K562 (cell line): ENCODE data around the gene SLX9. TPM values are rescaled to one million over a fixed set of nuclear protein-coding genes. Genes with fewer than 3 reads are reported as not detected.
A peak's percentile ranks its signal among the peaks of the same experiment; 100 is the strongest.

Experiments used
- ATF3 ChIP-seq, 2 experiments: fragments of 450-650 bp in 1 of 2; sonication (generic) in 1 of 2; formaldehyde crosslinking in 1 of 2; IDR thresholded peaks in 1 of 2; conservative IDR thresholded peaks in 1 of 2; 2 replicates each; pipeline versions ENCODE4 v1.6.1 to v1.8.1; 2016 to 2023; ENCODE audit warnings: mild to moderate bottlenecking in 2 of 2, moderate library complexity in 2 of 2, inconsistent platforms in 1 of 2, missing genetic modification reagents in 1 of 2
- BHLHE40 ChIP-seq: IDR thresholded peaks from 2 replicates; pipeline ENCODE4 v1.6.1; 2011; ENCODE audit warnings: low read length, improper control_type of control experiment
- CHD4 ChIP-seq: fragments of 200-600 bp; sonication (generic); IDR thresholded peaks from 3 replicates; pipeline ENCODE4 v1.6.1; 2012; ENCODE audit warnings: low read depth, mild to moderate bottlenecking, mixed read lengths, low read length, inconsistent platforms; ENCODE audit not compliant: insufficient read depth, insufficient replicate concordance, poor library complexity, severe bottlenecking
- GTF2A2 ChIP-seq: IDR thresholded peaks from 2 replicates; pipeline ENCODE4 v1.6.1; 2016; ENCODE audit warnings: mild to moderate bottlenecking, missing genetic modification characterization, missing compliant biosample characterization
- HMGXB4 ChIP-seq: sonication (generic); formaldehyde crosslinking; IDR thresholded peaks from 2 replicates; pipeline ENCODE4 v1.8.1; 2023; ENCODE audit warnings: mild to moderate bottlenecking, missing genetic modification reagents
- IRF2 ChIP-seq: sonication (generic); formaldehyde crosslinking; IDR thresholded peaks from 2 replicates; pipeline ENCODE4 v1.8.1; 2022; ENCODE audit warnings: mild to moderate bottlenecking, missing genetic modification reagents
- MNT ChIP-seq, 2 experiments: fragments of 450-650 bp; conservative IDR thresholded peaks; 2 replicates each; pipeline ENCODE4 v1.6.1; 2017; ENCODE audit warnings: mild to moderate bottlenecking in 2 of 2, moderate library complexity in 2 of 2
- MXI1 ChIP-seq: IDR thresholded peaks from 2 replicates; pipeline ENCODE4 v1.6.1; 2011; ENCODE audit warnings: low read depth, mild to moderate bottlenecking, improper control_type of control experiment, low read length
- NFE2L1 ChIP-seq: fragments of 450-650 bp; IDR thresholded peaks from 2 replicates; pipeline ENCODE4 v1.6.1; 2016; ENCODE audit warnings: missing genetic modification characterization, low read depth, mild to moderate bottlenecking, missing compliant biosample characterization, moderate library complexity, borderline replicate concordance
- PKNOX1 ChIP-seq: fragments of 450-650 bp; IDR thresholded peaks from 2 replicates; pipeline ENCODE4 v1.6.1; 2016
- RAD51 ChIP-seq: fragments of 450-650 bp; IDR thresholded peaks from 2 replicates; pipeline ENCODE4 v1.7.1; 2016; ENCODE audit warnings: low read depth, mild to moderate bottlenecking, borderline replicate concordance
- SIN3A ChIP-seq, 2 experiments: fragments of 150-350 bp in 1 of 2; IDR thresholded peaks; 2 replicates each; pipeline ENCODE4 v1.6.1; 2011 to 2016; ENCODE audit warnings: borderline replicate concordance in 2 of 2, low read depth in 2 of 2, low read length in 2 of 2, mild to moderate bottlenecking in 2 of 2, moderate library complexity in 2 of 2; ENCODE audit not compliant: control insufficient read depth in 1 of 2
- USF1 ChIP-seq: sonication (generic); formaldehyde crosslinking; IDR thresholded peaks from 2 replicates; pipeline ENCODE4 v1.9.0; 2022; ENCODE audit warnings: mild to moderate bottlenecking, missing genetic modification reagents
- USF2 ChIP-seq: sonication (generic); formaldehyde crosslinking; IDR thresholded peaks from 2 replicates; pipeline ENCODE4 v1.5.0; 2020; ENCODE audit warnings: missing genetic modification reagents
- ZBTB33 ChIP-seq: sonication (generic); formaldehyde crosslinking; IDR thresholded peaks from 2 replicates; pipeline ENCODE4 v1.8.1; 2023; ENCODE audit warnings: mild to moderate bottlenecking, missing genetic modification reagents
- polyA plus RNA-seq, 8 experiments: library from polyadenylated mRNA; depleted of rRNA in 4 of 8; stranded (reverse) in 5 of 8; unstranded in 3 of 8; fragments of >200 nt; fragmentation: Nextera tagmentation in 2 of 8; fragmentation: Illumina TruSeq in 1 of 8; extraction: Ambion mirVana in 2 of 8; extraction: Trizol in 1 of 8; gene quantifications; 2 replicates each; pipeline versions ENCODE4 v1.2.1 to v1.2.3, GENCODE V29; 2011 to 2014; ENCODE audit warnings: inconsistent platforms in 1 of 8, missing spikeins in 1 of 8
- total RNA-seq, 7 experiments: library from RNA; depleted of rRNA in 6 of 7; stranded (reverse); fragments of >200 nt in 6 of 7; fragmentation: Illumina TruSeq in 2 of 7; extraction: Trizol in 2 of 7; gene quantifications; 2 replicates each; pipeline versions ENCODE4 v1.2.1 to v1.2.3, GENCODE V29; 2011 to 2021; ENCODE audit warnings: low replicate concordance in 1 of 7

SLX9 gene
- total and polyA plus RNA-seq, 9 of the 15 experiments (the other 6 are each of a cell fraction or from before 2014, with no cell fraction given), result 1.2 to 75.5 (median 16.5) TPM

- TF ChIP-seq ATF3 (IDR thresholded peaks at IDR 0.05) (peak; percentile 56), ATF3 (CRISPR knock-in tag; conservative IDR thresholded peaks at IDR 0.05) (no peak), IRF2 (no peak), SIN3A (IDR thresholded peaks at IDR 0.05; ENCODE audit: borderline replicate concordance in 2 of 2, control insufficient read depth in 1 of 2, low read depth in 2 of 2, low read length in 2 of 2) (peak in 1 of 2 experiments; percentile 80; a peak in 2 of 4 replicates), USF2 (CRISPR knock-in tag) (peak; percentile 78), CHD4 (no peak), GTF2A2 (tag) (no peak), MXI1 (peak; percentile 50; the same call in 1 of the 2 replicates), USF1 (CRISPR knock-in tag) (peak; percentile 77), ZBTB33 (CRISPR knock-in tag) (peak; percentile 71; the same call in 1 of the 2 replicates), MNT (conservative IDR thresholded peaks at IDR 0.05) (peak; percentile 88 to 95), HMGXB4 (CRISPR knock-in tag) (no peak), RAD51 (peak; percentile 83), NFE2L1 (tag) (no peak), BHLHE40 (peak; percentile 48; the same call in 1 of the 2 replicates), PKNOX1 (peak; percentile 31; the same call in 1 of the 2 replicates)
Observed at GRCh38 chr21:45004481-45005247, 64.8 kb downstream of the SLX9 start (continued).
